ENCODE results near the gene RUNDC3A. TPM values are rescaled to one million over a fixed set of nuclear protein-coding genes. Genes with fewer than 3 reads are reported as not detected.

RUNDC3A gene
- total and polyA plus RNA-seq, 2 donors: 0.99 to 4.9 TPM

DNA sequence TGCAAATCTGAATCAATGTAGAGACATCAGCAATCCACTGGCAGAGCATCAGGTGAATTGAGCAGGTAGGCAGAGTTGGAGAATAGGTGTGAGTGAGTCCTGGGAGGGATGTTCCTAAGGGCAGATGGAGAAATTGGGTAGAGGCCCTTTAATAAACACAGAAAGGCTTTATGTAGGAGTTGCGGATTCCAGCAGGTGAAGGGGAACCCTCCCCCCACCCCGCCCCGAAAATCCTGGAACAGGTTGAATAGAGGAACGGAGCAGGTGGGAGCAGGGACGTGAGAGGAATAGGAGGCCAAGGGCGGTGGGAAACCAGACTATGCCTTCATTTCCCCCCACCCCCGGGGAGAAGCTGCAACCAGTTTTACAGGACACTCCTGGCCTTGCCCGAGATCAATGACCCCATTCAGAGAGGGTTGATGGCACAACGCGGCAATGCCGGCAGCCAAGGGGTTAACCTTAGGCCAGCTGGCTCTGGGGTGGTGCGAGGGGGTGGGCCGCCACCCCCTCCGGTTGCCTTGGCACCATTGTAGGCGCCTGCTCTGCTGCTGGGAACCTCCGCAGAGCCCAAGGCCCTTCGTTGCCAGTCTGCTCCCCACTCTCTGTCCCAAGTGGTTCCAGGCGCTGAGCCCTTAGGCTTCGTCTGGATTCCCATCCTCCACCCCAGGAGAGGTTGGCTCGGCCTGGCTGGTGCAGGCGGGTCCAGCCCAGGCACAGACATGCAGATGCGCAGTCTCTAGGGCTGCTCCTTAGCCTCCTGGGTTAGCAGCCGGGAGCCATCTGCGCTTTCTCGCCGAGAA lies 814 bp upstream of the RUNDC3A start:
- H3K27me3 ChIP-seq (ENCODE audit: control insufficient read depth in 2 of 2, insufficient read depth in 1 of 2, low read length in 1 of 2): peaks cover 3 to 79% of the 10 kb centered on the region in 2 donors
- DNase-seq (ENCODE audit: low read depth in 6 of 9, low spot score in 9 of 9): peak in 1 of 9 donors; percentile 15
- H3K9me3 ChIP-seq (ENCODE audit: control insufficient read depth in 2 of 2, insufficient read depth in 1 of 2, low read length in 1 of 2): no peaks in the 10 kb centered on the region
- H3K36me3 ChIP-seq (ENCODE audit: control insufficient read depth in 2 of 2, insufficient read depth in 2 of 2, low read length in 1 of 2): no peaks in the 10 kb centered on the region
- H3K4me3 ChIP-seq (ENCODE audit: low read length in 2 of 2): peak overlapping the region in 1 of 2 donors; percentile 47
- H3K27ac ChIP-seq (ENCODE audit: low read depth in 1 of 2, low read length in 1 of 2): peak overlapping the region in 1 of 2 donors; percentile 9
- 7% methylated on average over 26 of the region's 26 CpGs for WGBS
- H3K4me1 ChIP-seq (ENCODE audit: control insufficient read depth in 2 of 2, insufficient read depth in 2 of 2, low read length in 2 of 2): peaks cover 9 to 17% of the 10 kb centered on the region in 2 donors

DNA sequence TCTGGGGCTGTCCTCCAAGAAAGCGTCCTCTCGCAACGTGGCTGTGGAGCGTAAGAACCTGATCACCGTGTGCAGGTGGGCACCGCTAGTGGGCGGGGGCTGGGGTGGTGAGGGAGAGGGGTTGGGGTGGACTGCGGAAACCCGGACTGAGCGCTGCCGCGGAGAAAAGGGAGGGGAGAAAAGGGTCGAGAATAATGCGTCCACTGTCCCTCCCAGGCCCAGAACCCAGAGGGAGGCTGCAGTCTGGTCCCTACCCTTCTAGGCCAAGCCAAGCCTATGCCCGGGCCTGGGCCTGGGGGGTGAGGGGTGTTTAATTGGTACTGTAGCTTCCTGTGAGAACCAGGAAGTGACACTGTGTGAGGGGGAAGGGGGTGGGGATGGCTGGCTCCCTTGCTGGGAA lies 464 bp downstream of the RUNDC3A start:
- H3K36me3 ChIP-seq (ENCODE audit: control insufficient read depth in 2 of 2, insufficient read depth in 2 of 2, low read length in 1 of 2): no peaks in the 10 kb centered on the region
- peak in 1 of 9 donors; percentile 20 for DNase-seq (ENCODE audit: low read depth in 6 of 9, low spot score in 9 of 9)
- no peak overlapping the region for H3K27ac ChIP-seq (ENCODE audit: low read depth in 1 of 2, low read length in 1 of 2)
- H3K4me1 ChIP-seq (ENCODE audit: control insufficient read depth in 2 of 2, insufficient read depth in 2 of 2, low read length in 2 of 2): peaks cover 9 to 17% of the 10 kb centered on the region in 2 donors
- H3K27me3 ChIP-seq (ENCODE audit: control insufficient read depth in 2 of 2, insufficient read depth in 1 of 2, low read length in 1 of 2): peaks cover 3 to 89% of the 10 kb centered on the region in 2 donors
- no peaks in the 10 kb centered on the region for H3K9me3 ChIP-seq (ENCODE audit: control insufficient read depth in 2 of 2, insufficient read depth in 1 of 2, low read length in 1 of 2)
- 3% methylated on average over 15 of the region's 15 CpGs for WGBS
- peak overlapping the region in 1 of 2 donors; percentile 18 for H3K4me3 ChIP-seq (ENCODE audit: low read length in 2 of 2)

DNA sequence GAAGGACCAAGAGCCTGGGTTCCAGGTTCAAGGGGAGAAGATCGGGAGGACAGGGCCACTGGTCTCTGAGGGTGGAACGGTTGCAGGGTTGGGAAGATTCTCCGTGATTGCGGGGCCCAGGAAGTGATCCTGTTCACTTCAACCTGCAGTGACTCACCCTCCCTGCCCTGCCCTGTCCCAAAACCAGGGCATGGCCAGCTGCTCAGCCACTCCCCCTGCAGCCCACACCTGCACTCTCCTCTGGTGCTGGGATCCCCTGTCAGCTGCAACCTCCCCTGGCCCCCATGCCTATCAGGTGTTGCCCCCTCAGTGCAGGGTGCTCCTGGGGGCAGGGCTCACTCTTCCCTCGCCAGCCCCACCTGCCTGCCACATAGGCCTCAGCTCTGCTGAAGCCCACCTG lies 1.1 kb downstream of the RUNDC3A start:
- WGBS: 80% methylated on average over 5 of the region's 5 CpGs
- H3K36me3 ChIP-seq (ENCODE audit: control insufficient read depth in 2 of 2, insufficient read depth in 2 of 2, low read length in 1 of 2): no peaks in the 10 kb centered on the region
- H3K4me1 ChIP-seq (ENCODE audit: control insufficient read depth in 2 of 2, insufficient read depth in 2 of 2, low read length in 2 of 2): peaks cover 9 to 17% of the 10 kb centered on the region in 2 donors
- DNase-seq (ENCODE audit: low read depth in 6 of 9, low spot score in 9 of 9): no peak
- peaks cover 9 to 91% of the 10 kb centered on the region in 2 donors for H3K27me3 ChIP-seq (ENCODE audit: control insufficient read depth in 2 of 2, insufficient read depth in 1 of 2, low read length in 1 of 2)
- no peaks in the 10 kb centered on the region for H3K9me3 ChIP-seq (ENCODE audit: control insufficient read depth in 2 of 2, insufficient read depth in 1 of 2, low read length in 1 of 2)
- H3K4me3 ChIP-seq (ENCODE audit: low read length in 2 of 2): no peak overlapping the region
- H3K27ac ChIP-seq (ENCODE audit: low read depth in 1 of 2, low read length in 1 of 2): peak overlapping the region in 1 of 2 donors; percentile 2

DNA sequence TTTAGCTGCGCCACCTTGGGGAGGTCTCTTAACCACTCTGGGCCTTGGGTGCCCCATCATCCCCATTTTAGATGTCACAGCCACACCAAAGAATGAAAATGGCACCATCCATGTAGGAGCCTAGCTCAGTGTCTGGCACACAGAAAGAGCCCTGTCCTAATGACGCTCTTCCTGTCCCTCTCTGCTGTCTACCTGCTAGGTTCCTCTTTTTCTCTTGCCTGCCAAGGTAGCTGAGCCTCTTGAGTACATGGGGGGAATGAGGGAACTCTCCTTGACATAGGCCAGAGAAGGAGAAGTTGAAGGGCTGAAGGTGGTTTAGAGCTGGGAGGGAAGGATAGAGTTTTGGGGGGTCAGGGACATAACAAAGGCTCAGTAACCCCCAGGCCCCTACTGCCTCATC lies 1.8 kb downstream of the RUNDC3A start:
- H3K4me3 ChIP-seq (ENCODE audit: low read length in 2 of 2): no peak overlapping the region
- WGBS: 76% methylated on average over 2 of the region's 2 CpGs
- H3K4me1 ChIP-seq (ENCODE audit: control insufficient read depth in 2 of 2, insufficient read depth in 2 of 2, low read length in 2 of 2): peaks cover 9 to 21% of the 10 kb centered on the region in 2 donors
- H3K27me3 ChIP-seq (ENCODE audit: control insufficient read depth in 2 of 2, insufficient read depth in 1 of 2, low read length in 1 of 2): peaks cover 15 to 95% of the 10 kb centered on the region in 2 donors
- no peak for DNase-seq (ENCODE audit: low read depth in 6 of 9, low spot score in 9 of 9)
- no peaks in the 10 kb centered on the region for H3K36me3 ChIP-seq (ENCODE audit: control insufficient read depth in 2 of 2, insufficient read depth in 2 of 2, low read length in 1 of 2)
- H3K9me3 ChIP-seq (ENCODE audit: control insufficient read depth in 2 of 2, insufficient read depth in 1 of 2, low read length in 1 of 2): no peaks in the 10 kb centered on the region
- H3K27ac ChIP-seq (ENCODE audit: low read depth in 1 of 2, low read length in 1 of 2): no peak overlapping the region

DNA sequence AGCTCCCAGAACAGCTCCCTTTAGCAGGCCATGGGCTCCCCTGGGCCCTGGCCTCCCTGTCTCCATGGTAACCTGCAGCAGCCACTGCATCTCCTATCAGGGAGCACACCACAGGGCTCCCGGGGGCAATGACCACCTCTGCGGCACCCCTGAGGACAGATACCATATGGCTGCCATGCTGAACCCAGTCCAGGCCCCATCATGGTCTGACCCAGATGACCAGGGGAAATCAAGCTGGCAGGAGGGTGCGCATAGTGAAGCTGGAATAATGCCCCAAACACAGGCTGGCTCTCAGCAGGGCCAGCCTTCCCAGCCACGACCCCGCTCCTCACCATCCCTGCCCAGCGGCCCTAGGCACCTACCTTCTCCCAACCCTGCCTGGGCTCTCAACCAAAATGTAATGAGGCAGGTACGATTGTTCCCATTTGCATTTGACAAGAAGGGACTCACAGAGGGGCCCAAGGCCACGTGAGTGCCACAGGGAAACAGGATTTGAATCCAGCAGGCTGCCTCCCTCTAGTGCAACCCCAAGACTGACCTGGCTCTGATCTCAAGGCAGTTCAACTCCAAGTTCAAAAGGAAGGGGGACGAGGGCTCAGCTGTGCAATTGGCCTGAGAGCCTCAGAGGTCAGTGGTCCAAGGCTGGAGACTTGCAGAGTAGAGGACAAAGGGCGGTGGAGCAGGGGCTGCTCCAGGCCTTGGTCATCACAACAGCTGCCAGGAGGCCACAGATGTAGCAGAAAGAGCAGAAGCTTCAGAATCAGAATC lies 2.4 kb downstream of the RUNDC3A start:
- Histone ChIP-seq H3K4me3 (ENCODE audit: low read length in 2 of 2) (no peak overlapping the region), H3K27me3 (ENCODE audit: control insufficient read depth in 2 of 2, insufficient read depth in 1 of 2, low read length in 1 of 2) (peaks cover 19 to 95% of the 10 kb centered on the region in 2 donors), H3K27ac (ENCODE audit: low read depth in 1 of 2, low read length in 1 of 2) (no peak overlapping the region), H3K9me3 (ENCODE audit: control insufficient read depth in 2 of 2, insufficient read depth in 1 of 2, low read length in 1 of 2) (peaks cover 0 to 2% of the 10 kb centered on the region in 2 donors), H3K4me1 (ENCODE audit: control insufficient read depth in 2 of 2, insufficient read depth in 2 of 2, low read length in 2 of 2) (peaks cover 9 to 21% of the 10 kb centered on the region in 2 donors), H3K36me3 (ENCODE audit: control insufficient read depth in 2 of 2, insufficient read depth in 2 of 2, low read length in 1 of 2) (no peaks in the 10 kb centered on the region)
- WGBS: 90% methylated on average over 10 of the region's 10 CpGs
- DNase-seq (ENCODE audit: low read depth in 6 of 9, low spot score in 9 of 9): no peak

DNA sequence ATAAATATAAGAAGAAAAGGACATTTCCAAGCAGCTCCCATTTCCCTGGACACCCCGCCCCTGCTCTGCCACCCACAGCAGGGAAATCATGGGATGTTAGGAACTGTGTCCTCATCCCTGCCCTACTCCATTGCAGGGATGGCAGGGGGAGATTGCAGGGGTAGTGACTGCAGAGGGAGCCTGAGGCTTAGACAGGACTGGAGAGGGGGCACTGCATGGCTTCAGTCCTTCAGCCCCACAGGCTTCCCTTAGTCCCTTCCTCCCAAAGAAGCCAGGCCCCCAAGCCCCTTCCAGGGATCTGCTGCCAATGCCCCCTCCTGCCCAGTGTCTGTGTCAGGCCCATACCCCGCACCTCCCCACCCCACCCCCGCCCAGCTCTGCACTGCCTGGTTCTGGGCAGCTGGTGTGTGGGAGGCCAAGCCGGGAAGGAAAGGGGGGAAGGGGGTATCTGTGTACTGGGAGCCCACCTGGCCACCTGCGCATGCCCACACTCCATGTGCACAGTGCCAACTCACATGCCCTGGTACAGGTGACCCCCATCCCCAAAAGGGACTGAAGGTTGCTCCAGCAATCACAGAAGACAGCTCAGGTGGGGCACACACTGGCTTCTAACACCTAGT lies 3.3 kb downstream of the RUNDC3A start:
- Histone ChIP-seq H3K36me3 (ENCODE audit: control insufficient read depth in 2 of 2, insufficient read depth in 2 of 2, low read length in 1 of 2) (no peaks in the 10 kb centered on the region), H3K4me3 (ENCODE audit: low read length in 2 of 2) (no peak overlapping the region), H3K4me1 (ENCODE audit: control insufficient read depth in 2 of 2, insufficient read depth in 2 of 2, low read length in 2 of 2) (peaks cover 9 to 21% of the 10 kb centered on the region in 2 donors), H3K9me3 (ENCODE audit: control insufficient read depth in 2 of 2, insufficient read depth in 1 of 2, low read length in 1 of 2) (peaks cover 0 to 9% of the 10 kb centered on the region in 2 donors), H3K27ac (ENCODE audit: low read depth in 1 of 2, low read length in 1 of 2) (no peak overlapping the region), H3K27me3 (ENCODE audit: control insufficient read depth in 2 of 2, insufficient read depth in 1 of 2, low read length in 1 of 2) (peaks cover 19 to 98% of the 10 kb centered on the region in 2 donors)
- DNase-seq (ENCODE audit: low read depth in 6 of 9, low spot score in 9 of 9): no peak
- WGBS: 72% methylated on average over 5 of the region's 5 CpGs

DNA sequence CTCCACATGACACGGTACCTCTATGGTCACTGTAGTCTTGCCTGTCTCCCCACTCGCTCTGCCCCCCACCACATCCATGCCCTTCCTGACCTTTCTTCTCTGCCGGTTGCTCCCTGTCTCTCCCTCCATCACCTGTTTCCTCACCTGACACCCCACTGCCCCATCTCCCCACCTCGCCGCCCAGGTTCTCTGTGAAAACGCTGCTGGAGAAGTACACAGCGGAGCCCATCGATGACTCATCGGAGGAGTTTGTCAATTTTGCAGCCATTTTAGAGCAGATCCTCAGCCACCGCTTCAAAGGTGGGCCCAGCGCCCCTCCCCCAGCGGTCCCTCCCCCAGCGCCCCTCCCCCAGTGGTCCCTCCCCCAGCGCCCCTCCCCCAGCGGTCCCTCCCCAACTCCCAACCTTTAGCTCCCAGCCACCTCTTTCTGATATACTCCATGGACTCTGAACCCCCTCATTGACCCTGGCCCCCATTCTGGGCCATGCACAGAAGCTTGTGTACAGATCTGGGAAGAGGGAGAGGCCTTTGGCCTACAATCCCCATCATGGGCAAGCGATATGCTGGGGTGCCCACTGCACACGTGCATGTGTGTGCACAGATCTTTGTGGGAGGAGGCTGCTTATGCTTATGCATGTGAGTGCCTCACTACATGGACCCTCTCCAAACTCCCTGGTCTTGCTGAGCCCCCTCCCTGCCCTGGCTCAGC lies 4.1 kb downstream of the RUNDC3A start:
- no peak overlapping the region for H3K27ac ChIP-seq (ENCODE audit: low read depth in 1 of 2, low read length in 1 of 2)
- no peak for DNase-seq (ENCODE audit: low read depth in 6 of 9, low spot score in 9 of 9)
- no peaks in the 10 kb centered on the region for H3K36me3 ChIP-seq (ENCODE audit: control insufficient read depth in 2 of 2, insufficient read depth in 2 of 2, low read length in 1 of 2)
- H3K9me3 ChIP-seq (ENCODE audit: control insufficient read depth in 2 of 2, insufficient read depth in 1 of 2, low read length in 1 of 2): peaks cover 0 to 9% of the 10 kb centered on the region in 2 donors
- no peak overlapping the region for H3K4me3 ChIP-seq (ENCODE audit: low read length in 2 of 2)
- peaks cover 22 to 98% of the 10 kb centered on the region in 2 donors for H3K27me3 ChIP-seq (ENCODE audit: control insufficient read depth in 2 of 2, insufficient read depth in 1 of 2, low read length in 1 of 2)
- 81% methylated on average over 17 of the region's 17 CpGs for WGBS
- H3K4me1 ChIP-seq (ENCODE audit: control insufficient read depth in 2 of 2, insufficient read depth in 2 of 2, low read length in 2 of 2): peaks cover 8 to 18% of the 10 kb centered on the region in 2 donors

DNA sequence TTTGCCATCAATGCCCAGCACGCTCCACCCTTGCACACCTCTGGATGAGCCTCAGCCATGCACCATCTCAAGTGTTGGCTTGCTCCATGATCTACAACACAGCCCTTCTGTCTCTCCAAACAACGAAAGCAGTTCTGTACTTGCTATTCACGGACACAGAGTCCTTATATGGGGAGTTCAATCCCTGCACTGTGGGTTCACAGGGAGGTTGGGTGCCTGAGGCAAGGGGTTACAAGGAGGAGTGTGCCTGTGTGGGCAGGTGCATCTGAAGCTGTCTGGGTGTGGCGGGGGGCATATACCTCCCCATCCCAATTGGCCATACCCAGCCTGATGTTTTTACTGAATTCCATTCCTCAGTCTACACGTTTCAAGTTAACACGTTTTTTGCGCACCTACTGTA lies 5.6 kb downstream of the RUNDC3A start:
- Histone ChIP-seq H3K27me3 (ENCODE audit: control insufficient read depth in 2 of 2, insufficient read depth in 1 of 2, low read length in 1 of 2) (peaks cover 22 to 94% of the 10 kb centered on the region in 2 donors), H3K4me3 (ENCODE audit: low read length in 2 of 2) (no peak overlapping the region), H3K9me3 (ENCODE audit: control insufficient read depth in 2 of 2, insufficient read depth in 1 of 2, low read length in 1 of 2) (peaks cover 0 to 9% of the 10 kb centered on the region in 2 donors), H3K27ac (ENCODE audit: low read depth in 1 of 2, low read length in 1 of 2) (no peak overlapping the region), H3K4me1 (ENCODE audit: control insufficient read depth in 2 of 2, insufficient read depth in 2 of 2, low read length in 2 of 2) (peaks cover 0 to 8% of the 10 kb centered on the region in 2 donors), H3K36me3 (ENCODE audit: control insufficient read depth in 2 of 2, insufficient read depth in 2 of 2, low read length in 1 of 2) (no peaks in the 10 kb centered on the region)
- no peak for DNase-seq (ENCODE audit: low read depth in 6 of 9, low spot score in 9 of 9)
- WGBS: 93% methylated on average over 7 of the region's 7 CpGs
